Measurements from ENCODE around the gene VEGFB. TPM values are rescaled to one million over a fixed set of nuclear protein-coding genes. Genes with fewer than 3 reads are reported as not detected.

The VEGFB gene
- total and polyA plus RNA-seq, 2 donors (not counting 3 experiments of a cell fraction or from before 2014, with no cell fraction given) = 19.3 to 98.1 TPM

DNA sequence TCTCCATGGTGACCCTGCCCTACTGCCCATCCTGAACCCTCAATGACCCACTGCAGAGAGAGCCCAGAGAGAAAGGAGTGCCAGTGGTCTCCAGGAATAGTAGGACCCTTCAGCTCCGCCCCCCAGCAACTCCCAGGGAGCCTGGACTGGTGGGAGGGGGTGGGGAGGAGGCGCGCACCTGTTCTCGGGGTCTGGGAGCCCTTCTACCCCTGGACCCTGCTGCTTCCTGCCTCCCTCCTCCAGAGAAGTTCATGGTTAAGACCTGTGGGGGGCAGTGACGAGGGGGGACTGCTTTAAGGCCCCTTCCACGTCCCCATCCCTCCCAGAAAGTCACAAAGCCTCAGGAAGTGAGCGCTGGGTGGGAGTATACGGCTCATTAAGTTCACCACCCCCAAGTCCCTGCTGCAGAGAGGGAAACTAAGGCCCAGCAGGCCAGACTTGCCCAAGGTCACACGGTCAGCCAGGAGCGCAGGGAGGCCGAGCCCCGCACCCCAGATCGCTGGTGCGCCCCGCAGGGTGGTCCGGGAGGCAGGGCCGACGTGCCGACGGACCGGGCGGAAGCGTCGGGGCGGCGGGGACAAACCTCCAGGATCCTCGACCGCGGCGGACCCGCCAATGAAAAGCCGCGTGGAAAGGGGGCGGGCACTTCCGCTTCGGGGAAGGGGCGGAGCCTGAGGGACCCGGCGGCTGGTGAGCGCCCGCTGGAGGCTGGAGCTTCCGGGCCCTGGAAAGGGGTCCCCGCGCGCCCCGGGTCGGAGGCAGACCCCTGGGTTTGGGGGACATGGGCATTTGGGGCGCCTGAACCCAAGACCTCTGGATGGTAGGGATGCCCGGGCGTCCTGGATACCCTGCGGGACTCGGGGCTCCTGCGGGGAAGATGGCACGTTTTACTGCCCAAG lies 8.5 kb upstream of the VEGFB start, which contains the start of the genes NUDT22 and TRPT1:
NUDT22 (plus strand) TSS at position 667 of the 899 bp plus-strand sequence. CDS start 379 bp downstream, outside the sequence.
TRPT1 (minus strand) TSS at position 579 of the 899 bp plus-strand sequence; CDS start at position 253, 326 bp downstream.
- peak within 1 kb of the TSS; percentile 73 for H3K4me2 ChIP-seq (ENCODE audit: insufficient read depth, low read length)
- no peaks in the 10 kb centered on the region for H3K9me1 ChIP-seq (replicated peaks; ENCODE audit: control insufficient read depth, extremely low read depth, insufficient read depth, low read length)
- H3K79me2 ChIP-seq (ENCODE audit: control insufficient read depth, insufficient read depth, low read length) = peaks cover 8% of the 10 kb centered on the region
- no peaks in the 10 kb centered on the region for H4K20me1 ChIP-seq (replicated peaks; ENCODE audit: control insufficient read depth, extremely low read depth, insufficient read depth, low read length)
- peak within 1 kb of the TSS; percentile 62 to 70 (median 66) for H3K4me3 ChIP-seq (replicated peaks in 1 of 3; ENCODE audit: insufficient read depth in 1 of 3, low read depth in 1 of 3, low read length in 3 of 3)
- DNase-seq (ENCODE audit: low read depth, low spot score) = peak; percentile 83
- intact Hi-C loops (cut with micrococcal nuclease) (loop anchor here (1.0 kb wide), 3 partner anchors 15 to 45 kb away; partner anchors contain the start of gene FKBP2), dilution Hi-C loops (cut with MboI; ENCODE audit: extremely low pct_ligation_motif_present, low sequenced_read_pairs) (no loop called here)
- CTCF ChIA-PET = interaction anchor here (1.5 to 3.2 kb wide), 7 partner anchors 11 to 129 kb away, joined by 3 to 35 read pairs (median 6); partner anchors contain the start of genes CATSPERZ, ESRRA and FERMT3
- TSS peak; percentile 29 for BruUV-seq (replicated peaks)
- POLR2A ChIA-PET = interaction anchor here (0.9 to 1.2 kb wide), 5 partner anchors 11 to 92 kb away, joined by 3 to 12 read pairs (median 4); partner anchors contain the start of genes FKBP2 and PRDX5
- peak; percentile 95 for FAIRE-seq
- H3K4me1 ChIP-seq (ENCODE audit: control insufficient read depth, extremely low read depth, insufficient read depth, low read length) = peaks cover 13% of the 10 kb centered on the region
- H2AFZ ChIP-seq (ENCODE audit: low read depth, low read length) = peak within 1 kb of the TSS; percentile 52
- no peaks in the 10 kb centered on the region for H3K9me3 ChIP-seq (replicated peaks; ENCODE audit: control insufficient read depth, insufficient read depth, low read length)
- H3K27ac ChIP-seq (ENCODE audit: insufficient read depth, low read depth, low read length) = peak within 1 kb of the TSS; percentile 55
- peak; percentile 87 for TF ChIP-seq POLR2AphosphoS5 (IDR thresholded peaks at IDR 0.05; ENCODE audit: insufficient read depth, low read depth, low read length)
- TF ChIP-seq, protein P1, sequence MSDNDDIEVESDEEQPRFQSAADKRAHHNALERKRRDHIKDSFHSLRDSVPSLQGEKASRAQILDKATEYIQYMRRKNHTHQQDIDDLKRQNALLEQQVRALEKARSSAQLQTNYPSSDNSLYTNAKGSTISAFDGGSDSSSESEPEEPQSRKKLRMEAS (IDR thresholded peaks at IDR 0.05; ENCODE audit: insufficient read depth, insufficient read length) = no peak
- no peak for TF ChIP-seq FOS (IDR thresholded peaks at IDR 0.05; ENCODE audit: borderline replicate concordance, insufficient read depth, low read length)
- TF ChIP-seq EZH2 (IDR thresholded peaks at IDR 0.05; ENCODE audit: borderline replicate concordance, low read depth, low read length, severe bottlenecking) = no peak
- TF ChIP-seq JUN (IDR thresholded peaks at IDR 0.05; ENCODE audit: borderline replicate concordance, insufficient read depth, insufficient read length, low read depth) = no peak
- no peak for TF ChIP-seq MYC (IDR thresholded peaks at IDR 0.05; ENCODE audit: low read depth, low read length)
- TF ChIP-seq GATA2 (IDR thresholded peaks at IDR 0.05; ENCODE audit: insufficient read depth, insufficient read length, low read depth, low read length) = no peak
- peak; percentile 90 for TF ChIP-seq POLR2A (IDR thresholded peaks at IDR 0.05; ENCODE audit: low read depth, low read length)
- TF ChIP-seq, protein P2, sequence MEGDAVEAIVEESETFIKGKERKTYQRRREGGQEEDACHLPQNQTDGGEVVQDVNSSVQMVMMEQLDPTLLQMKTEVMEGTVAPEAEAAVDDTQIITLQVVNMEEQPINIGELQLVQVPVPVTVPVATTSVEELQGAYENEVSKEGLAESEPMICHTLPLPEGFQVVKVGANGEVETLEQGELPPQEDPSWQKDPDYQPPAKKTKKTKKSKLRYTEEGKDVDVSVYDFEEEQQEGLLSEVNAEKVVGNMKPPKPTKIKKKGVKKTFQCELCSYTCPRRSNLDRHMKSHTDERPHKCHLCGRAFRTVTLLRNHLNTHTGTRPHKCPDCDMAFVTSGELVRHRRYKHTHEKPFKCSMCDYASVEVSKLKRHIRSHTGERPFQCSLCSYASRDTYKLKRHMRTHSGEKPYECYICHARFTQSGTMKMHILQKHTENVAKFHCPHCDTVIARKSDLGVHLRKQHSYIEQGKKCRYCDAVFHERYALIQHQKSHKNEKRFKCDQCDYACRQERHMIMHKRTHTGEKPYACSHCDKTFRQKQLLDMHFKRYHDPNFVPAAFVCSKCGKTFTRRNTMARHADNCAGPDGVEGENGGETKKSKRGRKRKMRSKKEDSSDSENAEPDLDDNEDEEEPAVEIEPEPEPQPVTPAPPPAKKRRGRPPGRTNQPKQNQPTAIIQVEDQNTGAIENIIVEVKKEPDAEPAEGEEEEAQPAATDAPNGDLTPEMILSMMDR (IDR thresholded peaks at IDR 0.05; ENCODE audit: extremely low read depth in 1 of 2, insufficient read depth in 1 of 2, low read depth in 1 of 2, low read length in 2 of 2) = peak; percentile 3 to 13
- H3K36me3 ChIP-seq (ENCODE audit: control insufficient read depth in 2 of 2, extremely low read depth in 1 of 2, insufficient read depth in 2 of 2, low read length in 2 of 2) = peaks cover 0 to 4% of the 10 kb centered on the region in 2 experiments
- no peaks in the 10 kb centered on the region for H3K27me3 ChIP-seq (ENCODE audit: control insufficient read depth in 2 of 2, insufficient read depth in 2 of 2, low read length in 2 of 2)
- peak within 1 kb of the TSS; percentile 56 for H3K9ac ChIP-seq (replicated peaks; ENCODE audit: extremely low read depth, insufficient read depth, low read length)
